MM.1S (cell line): Measurements from ENCODE around the gene TGFBI.
A peak's percentile ranks its signal among the peaks of the same experiment; 100 is the strongest.

Experiments used
- DNase-seq: peaks from one replicate; pipeline ENCODE4 v3.0.0-alpha.2; 2015
- H2AFZ ChIP-seq: fragments of 300-600 bp; sonication (generic); 2 replicates; pipeline ENCODE4 v1.6.0; 2016; ENCODE audit warnings: antibody characterized with exemption, low read length
- H3F3A ChIP-seq: fragments of 300-600 bp; sonication (generic); 2 replicates; pipeline ENCODE4 v1.6.1; 2016; ENCODE audit warnings: mild to moderate bottlenecking, antibody characterized with exemption, low read length, moderate library complexity, mixed read lengths; ENCODE audit not compliant: insufficient read depth
- H3K27ac ChIP-seq: fragments of 300-600 bp; sonication (generic); 2 replicates; pipeline ENCODE4 v1.5.1; 2016; ENCODE audit warnings: mild to moderate bottlenecking, low read length
- H3K27me3 ChIP-seq: fragments of 300-600 bp; sonication (generic); replicated peaks from 2 replicates; pipeline ENCODE4 v1.6.0; 2016; ENCODE audit warnings: low read length; ENCODE audit not compliant: insufficient read depth
- H3K36me3 ChIP-seq: fragments of 300-600 bp; sonication (generic); replicated peaks from 2 replicates; pipeline ENCODE4 v1.6.1; 2016; ENCODE audit warnings: mild to moderate bottlenecking, low read length, mixed read lengths; ENCODE audit not compliant: insufficient read depth
- H3K4me1 ChIP-seq: fragments of 300-600 bp; sonication (generic); 2 replicates; pipeline ENCODE4 v1.6.1; 2016; ENCODE audit warnings: low read length, mixed read lengths
- H3K4me2 ChIP-seq: fragments of 300-600 bp; sonication (generic); 2 replicates; pipeline ENCODE4 v1.6.0; 2016; ENCODE audit warnings: low read depth, low read length
- H3K4me3 ChIP-seq: fragments of 300-600 bp; sonication (generic); 2 replicates; pipeline ENCODE4 v1.5.1; 2016; ENCODE audit warnings: low read length, mixed read lengths
- H3K79me2 ChIP-seq: fragments of 300-600 bp; sonication (generic); 2 replicates; pipeline ENCODE4 v1.6.1; 2016; ENCODE audit warnings: mixed run types, low read length, mixed read lengths
- H3K9ac ChIP-seq: fragments of 300-600 bp; sonication (generic); 2 replicates; pipeline ENCODE4 v1.6.1; 2016; ENCODE audit warnings: low read length, mixed read lengths
- H3K9me2 ChIP-seq: fragments of 300-600 bp; sonication (generic); replicated peaks from 2 replicates; pipeline ENCODE4 v1.6.1; 2016; ENCODE audit warnings: mild to moderate bottlenecking, low read length, mixed read lengths; ENCODE audit not compliant: insufficient read depth
- H3K9me3 ChIP-seq: fragments of 300-600 bp; sonication (generic); replicated peaks from 2 replicates; pipeline ENCODE4 v1.6.1; 2016; ENCODE audit warnings: mild to moderate bottlenecking, low read length, mixed read lengths; ENCODE audit not compliant: insufficient read depth
- H4K20me1 ChIP-seq: fragments of 300-600 bp; sonication (generic); 2 replicates; pipeline ENCODE4 v1.6.1; 2016; ENCODE audit warnings: mild to moderate bottlenecking, low read length, moderate library complexity, mixed read lengths; ENCODE audit not compliant: insufficient read depth
- CTCF ChIP-seq: fragments of 300-600 bp; sonication (generic); IDR thresholded peaks from 2 replicates; pipeline ENCODE4 v1.5.1; 2016; ENCODE audit warnings: antibody characterized with exemption, low read length, mixed read lengths
- EZH2 ChIP-seq: fragments of 300-600 bp; sonication (generic); optimal IDR thresholded peaks from 2 replicates; pipeline ENCODE3; 2017; ENCODE audit warnings: low read depth, mild to moderate bottlenecking, antibody characterized with exemption, low read length, mixed read lengths
- EZH2phosphoT487 ChIP-seq: fragments of 300-600 bp; sonication (generic); IDR thresholded peaks from 2 replicates; pipeline ENCODE4 v1.6.1; 2018; ENCODE audit warnings: antibody characterized with exemption, low read length

TGFBI gene

GRCh38 chr5:136087961-136088871, 59.4 kb downstream of the TGFBI start:
- Histone ChIP-seq H2AFZ (no peak overlapping the region), H3K9ac (no peak overlapping the region), H4K20me1 (no peaks in the 10 kb centered on the region), H3F3A (no peaks in the 10 kb centered on the region), H3K9me3 (no peaks in the 10 kb centered on the region), H3K4me3 (no peak overlapping the region), H3K27ac (no peak overlapping the region), H3K27me3 (no peaks in the 10 kb centered on the region), H3K36me3 (no peaks in the 10 kb centered on the region), H3K9me2 (no peaks in the 10 kb centered on the region), H3K79me2 (no peaks in the 10 kb centered on the region), H3K4me1 (no peaks in the 10 kb centered on the region), H3K4me2 (no peak overlapping the region)
- TF ChIP-seq EZH2phosphoT487 (no peak), CTCF (no peak), EZH2 (no peak)
- DNase-seq = no peak

- H3K36me3 ChIP-seq = no peaks in the 10 kb centered on the region
- no peaks in the 10 kb centered on the region for H3K27me3 ChIP-seq
- no peaks in the 10 kb centered on the region for H3K4me1 ChIP-seq
- DNase-seq = no peak
- H3K9me2 ChIP-seq = no peaks in the 10 kb centered on the region
- no peak overlapping the region for H3K27ac ChIP-seq
- H3K9me3 ChIP-seq = no peaks in the 10 kb centered on the region
- TF ChIP-seq EZH2phosphoT487 = no peak
- no peak for TF ChIP-seq CTCF
- TF ChIP-seq EZH2 = no peak
- no peaks in the 10 kb centered on the region for H4K20me1 ChIP-seq
- H3F3A ChIP-seq = no peaks in the 10 kb centered on the region
- no peak overlapping the region for H3K4me3 ChIP-seq
- H3K4me2 ChIP-seq = 0 out of 2 replicates have a peak overlapping the region, but pooled peaks have one; percentile 19
- H2AFZ ChIP-seq = no peak overlapping the region
- H3K79me2 ChIP-seq = no peaks in the 10 kb centered on the region
- no peak overlapping the region for H3K9ac ChIP-seq
Measured at GRCh38 chr5:136089791-136090190, 61.0 kb downstream of the TGFBI start.

- Histone ChIP-seq H3K27ac (no peak overlapping the region), H3K79me2 (no peaks in the 10 kb centered on the region), H3F3A (no peaks in the 10 kb centered on the region), H3K9ac (no peak overlapping the region), H3K4me2 (0 out of 2 replicates have a peak overlapping the region, but pooled peaks have one; percentile 19), H3K27me3 (no peaks in the 10 kb centered on the region), H3K4me1 (no peaks in the 10 kb centered on the region), H4K20me1 (no peaks in the 10 kb centered on the region), H3K9me2 (no peaks in the 10 kb centered on the region), H3K4me3 (no peak overlapping the region), H3K9me3 (no peaks in the 10 kb centered on the region), H3K36me3 (no peaks in the 10 kb centered on the region), H2AFZ (no peak overlapping the region)
- no peak for DNase-seq
- TF ChIP-seq CTCF (no peak), EZH2 (no peak), EZH2phosphoT487 (no peak)
Measured at GRCh38 chr5:136090319-136090718, 61.5 kb downstream of the TGFBI start.
